Natural killer cell treated with Interleukin-12 subunit alpha and Interleukin-12 subunit beta and Interleukin-15 and Interleukin-18, amount 100 ng/mL, for 72 hours (primary cell): Measurements from ENCODE around the gene PGAM2. TPM values are rescaled to one million over a fixed set of nuclear protein-coding genes. Genes with fewer than 3 reads are reported as not detected.
A peak's percentile ranks its signal among the peaks of the same experiment; 100 is the strongest.

Experiments
- ATAC-seq, 2 donors: fragments of 150-1000 bp; cut with Tn5 transposase in 1 of 2; sonication (Bioruptor Pico), chemical (Tn5 transposase) in 1 of 2; 2 replicates each; pipeline ENCODE4 v1.10.0; 2021
- DNase-seq: peaks from one replicate; pipeline ENCODE4 v3.0.0; 2022; ENCODE audit warnings: low spot score
- H3K27ac Mint-ChIP-seq, 2 donors: 1 replicate in 1 of 2; 2 replicates in 1 of 2; pipeline ENCODE4 v1.8.0; 2022; ENCODE audit warnings: mixed read lengths in 2 of 2, mild to moderate bottlenecking in 1 of 2, moderate library complexity in 1 of 2
- H3K27me3 Mint-ChIP-seq, 2 donors: 1 replicate in 1 of 2; 2 replicates in 1 of 2; pipeline ENCODE4 v1.8.0; 2022; ENCODE audit warnings: mixed read lengths in 2 of 2
- H3K36me3 Mint-ChIP-seq: one replicate; pipeline ENCODE4 v1.8.0; 2022; ENCODE audit warnings: mixed read lengths
- H3K4me1 Mint-ChIP-seq, 2 donors: 1 replicate in 1 of 2; 2 replicates in 1 of 2; pipeline ENCODE4 v1.8.0; 2022; ENCODE audit warnings: low read depth in 2 of 2, mixed read lengths in 2 of 2, mild to moderate bottlenecking in 1 of 2
- H3K4me3 Mint-ChIP-seq: one replicate; pipeline ENCODE4 v1.8.0; 2022; ENCODE audit warnings: mixed read lengths
- H3K9me3 Mint-ChIP-seq: 2 replicates; pipeline ENCODE4 v1.8.0; 2022; ENCODE audit warnings: mixed read lengths
- total RNA-seq, 2 donors: library from RNA; stranded (reverse); gene quantifications; one replicate each; pipeline ENCODE4 v1.2.3, GENCODE V29; 2022

The PGAM2 gene
- total RNA-seq, 2 donors from 2014 or later = not detected

- Mint-ChIP-seq H3K36me3 (peaks cover 4% of the 10 kb centered on the region), H3K9me3 (no peaks in the 10 kb centered on the region), H3K27me3 (no peaks in the 10 kb centered on the region), H3K27ac (peak overlapping the region; percentile 90 to 93), H3K4me3 (peak overlapping the region; percentile 94), H3K4me1 (peaks cover 18 to 23% of the 10 kb centered on the region in 2 donors)
- DNase-seq (peak; percentile 40), ATAC-seq (no peak)
Measured at GRCh38 chr7:44083796-44084195, 18.4 kb upstream of the PGAM2 start.

- peak; percentile 97 to 98 for ATAC-seq
- H3K36me3 Mint-ChIP-seq = peaks cover 9% of the 10 kb centered on the region
- H3K4me1 Mint-ChIP-seq = peaks cover 27 to 32% of the 10 kb centered on the region in 2 donors
- peak overlapping the region; percentile 94 for H3K4me3 Mint-ChIP-seq
- no peaks in the 10 kb centered on the region for H3K27me3 Mint-ChIP-seq
- peak; percentile 99 for DNase-seq
- peak overlapping the region; percentile 90 to 93 for H3K27ac Mint-ChIP-seq
- H3K9me3 Mint-ChIP-seq = no peaks in the 10 kb centered on the region
Measured at GRCh38 chr7:44082541-44083207, 17.3 kb upstream of the PGAM2 start.

DNA sequence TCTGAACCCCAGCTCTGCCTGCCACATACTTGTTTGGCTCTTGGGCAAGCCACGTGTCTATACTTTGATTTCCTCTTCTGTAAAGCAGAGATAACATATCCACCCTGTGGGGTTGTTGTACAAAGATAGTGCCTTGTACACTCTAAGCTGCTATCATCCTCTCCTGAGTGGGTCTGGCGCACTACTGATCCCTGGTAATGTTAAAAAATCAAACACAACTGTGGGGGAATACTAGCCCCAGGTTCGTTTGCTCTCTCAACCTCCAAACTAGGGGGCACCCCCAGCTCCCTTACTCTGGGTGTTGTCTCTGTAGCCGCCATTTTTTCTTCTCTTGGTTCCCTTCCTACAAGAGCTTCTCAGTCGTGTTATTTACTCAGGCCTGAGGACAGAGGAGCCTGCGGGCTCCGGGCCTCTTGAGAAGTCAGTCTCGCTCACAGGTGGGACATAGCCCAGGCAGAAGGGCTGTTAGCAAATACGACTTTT, 15.9 kb upstream of the PGAM2 start:
- H3K27ac Mint-ChIP-seq = peak overlapping the region; percentile 90 to 93
- peak; percentile 47 for DNase-seq
- ATAC-seq = no peak
- H3K36me3 Mint-ChIP-seq = peaks cover 12% of the 10 kb centered on the region
- no peaks in the 10 kb centered on the region for H3K27me3 Mint-ChIP-seq
- H3K4me1 Mint-ChIP-seq = peaks cover 34 to 39% of the 10 kb centered on the region in 2 donors
- H3K9me3 Mint-ChIP-seq = no peaks in the 10 kb centered on the region
- peak overlapping the region; percentile 94 for H3K4me3 Mint-ChIP-seq

GRCh38 chr7:44080686-44081265, 15.4 kb upstream of the PGAM2 start:
- Mint-ChIP-seq H3K9me3 (no peaks in the 10 kb centered on the region), H3K4me3 (peak overlapping the region; percentile 94), H3K36me3 (peaks cover 12% of the 10 kb centered on the region), H3K27ac (peak overlapping the region; percentile 90 to 93), H3K27me3 (no peaks in the 10 kb centered on the region), H3K4me1 (peaks cover 34 to 39% of the 10 kb centered on the region in 2 donors)
- peak; percentile 60 for DNase-seq
- ATAC-seq = no peak

GRCh38 chr7:44080118-44080517, 14.8 kb upstream of the PGAM2 start:
- peaks cover 34 to 39% of the 10 kb centered on the region in 2 donors for H3K4me1 Mint-ChIP-seq
- H3K4me3 Mint-ChIP-seq = no peak overlapping the region
- ATAC-seq (no peak), DNase-seq (no peak)
- no peaks in the 10 kb centered on the region for H3K9me3 Mint-ChIP-seq
- H3K27ac Mint-ChIP-seq = no peak overlapping the region
- no peaks in the 10 kb centered on the region for H3K27me3 Mint-ChIP-seq
- H3K36me3 Mint-ChIP-seq = peaks cover 12% of the 10 kb centered on the region

DNA sequence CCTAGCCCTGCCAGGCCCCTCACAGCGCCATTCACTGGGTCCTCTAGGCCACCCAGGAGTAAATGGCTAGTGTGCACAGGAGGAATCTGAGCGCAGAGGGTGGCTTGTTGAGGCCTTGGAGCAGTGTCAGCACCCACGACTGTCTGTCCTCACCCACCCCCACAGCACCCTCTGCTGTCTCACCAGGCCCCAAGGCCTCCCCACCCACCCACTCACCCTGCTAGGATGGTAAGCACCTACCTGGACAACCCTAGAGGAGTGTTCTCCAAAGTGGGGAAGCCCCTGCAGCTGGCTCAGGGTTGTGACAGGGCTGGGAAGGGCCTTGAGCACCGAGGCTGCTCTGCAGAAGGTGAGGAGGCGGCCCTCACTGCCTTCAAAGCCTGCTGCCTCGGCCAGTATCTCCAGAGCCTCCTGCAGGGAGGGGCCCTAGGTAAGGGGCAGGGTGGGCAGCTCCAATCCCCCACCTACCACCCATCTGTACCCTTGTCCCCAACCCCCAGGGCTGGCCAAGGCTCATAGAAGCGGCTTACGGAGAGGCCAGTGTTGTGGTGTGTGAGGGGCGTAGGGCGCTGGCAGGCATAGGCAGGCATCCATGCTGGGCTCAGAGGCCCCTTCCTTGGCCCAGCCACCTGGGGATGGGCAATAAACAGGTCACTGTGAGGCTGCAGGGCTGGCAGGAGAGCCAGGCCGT, 14.1 kb upstream of the PGAM2 start:
- peaks cover 12% of the 10 kb centered on the region for H3K36me3 Mint-ChIP-seq
- H3K4me3 Mint-ChIP-seq = no peak overlapping the region
- H3K27ac Mint-ChIP-seq = no peak overlapping the region
- no peak for ATAC-seq
- peak; percentile 55 for DNase-seq
- no peaks in the 10 kb centered on the region for H3K27me3 Mint-ChIP-seq
- peaks cover 34 to 39% of the 10 kb centered on the region in 2 donors for H3K4me1 Mint-ChIP-seq
- no peaks in the 10 kb centered on the region for H3K9me3 Mint-ChIP-seq

- peaks cover 12% of the 10 kb centered on the region for H3K36me3 Mint-ChIP-seq
- H3K4me3 Mint-ChIP-seq = peak overlapping the region; percentile 27
- ATAC-seq = no peak
- DNase-seq = no peak
- H3K27me3 Mint-ChIP-seq = no peaks in the 10 kb centered on the region
- H3K27ac Mint-ChIP-seq = peak overlapping the region; percentile 70 to 71
- no peaks in the 10 kb centered on the region for H3K9me3 Mint-ChIP-seq
- H3K4me1 Mint-ChIP-seq = peaks cover 34 to 39% of the 10 kb centered on the region in 2 donors
Measured at GRCh38 chr7:44078521-44078920, 13.2 kb upstream of the PGAM2 start.

DNA sequence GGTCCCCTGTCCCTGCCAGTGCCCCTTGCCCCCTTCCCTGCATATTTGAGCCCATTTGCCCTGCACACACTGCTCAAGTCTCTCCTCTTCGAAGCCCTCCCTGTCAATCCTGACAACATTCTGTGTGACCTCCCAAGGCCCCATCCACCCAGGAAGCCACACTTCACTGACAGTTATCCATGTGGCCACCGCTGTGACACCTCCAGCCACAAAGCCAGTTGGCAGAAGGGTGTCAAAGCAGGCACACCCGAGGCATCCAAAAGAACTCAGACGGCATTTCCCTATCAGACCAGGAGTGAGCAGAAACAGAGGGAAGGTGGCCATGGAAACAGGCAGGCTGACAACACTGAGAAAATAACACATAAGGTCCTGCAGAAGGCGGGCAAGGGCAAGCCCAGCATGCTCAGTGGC, 12.3 kb upstream of the PGAM2 start:
- peaks cover 29 to 30% of the 10 kb centered on the region in 2 donors for H3K4me1 Mint-ChIP-seq
- DNase-seq (peak; percentile 74), ATAC-seq (no peak)
- peak overlapping the region; percentile 66 for H3K4me3 Mint-ChIP-seq
- no peaks in the 10 kb centered on the region for H3K9me3 Mint-ChIP-seq
- no peaks in the 10 kb centered on the region for H3K27me3 Mint-ChIP-seq
- peak overlapping the region; percentile 70 to 71 for H3K27ac Mint-ChIP-seq
- peaks cover 12% of the 10 kb centered on the region for H3K36me3 Mint-ChIP-seq

GRCh38 chr7:44077061-44077460, 11.7 kb upstream of the PGAM2 start:
- no peaks in the 10 kb centered on the region for H3K9me3 Mint-ChIP-seq
- peaks cover 12% of the 10 kb centered on the region for H3K36me3 Mint-ChIP-seq
- no peak overlapping the region for H3K4me3 Mint-ChIP-seq
- no peak for DNase-seq
- H3K27me3 Mint-ChIP-seq = no peaks in the 10 kb centered on the region
- no peak for ATAC-seq
- H3K4me1 Mint-ChIP-seq = peaks cover 30 to 32% of the 10 kb centered on the region in 2 donors
- H3K27ac Mint-ChIP-seq = peak overlapping the region; percentile 70 to 71

DNA sequence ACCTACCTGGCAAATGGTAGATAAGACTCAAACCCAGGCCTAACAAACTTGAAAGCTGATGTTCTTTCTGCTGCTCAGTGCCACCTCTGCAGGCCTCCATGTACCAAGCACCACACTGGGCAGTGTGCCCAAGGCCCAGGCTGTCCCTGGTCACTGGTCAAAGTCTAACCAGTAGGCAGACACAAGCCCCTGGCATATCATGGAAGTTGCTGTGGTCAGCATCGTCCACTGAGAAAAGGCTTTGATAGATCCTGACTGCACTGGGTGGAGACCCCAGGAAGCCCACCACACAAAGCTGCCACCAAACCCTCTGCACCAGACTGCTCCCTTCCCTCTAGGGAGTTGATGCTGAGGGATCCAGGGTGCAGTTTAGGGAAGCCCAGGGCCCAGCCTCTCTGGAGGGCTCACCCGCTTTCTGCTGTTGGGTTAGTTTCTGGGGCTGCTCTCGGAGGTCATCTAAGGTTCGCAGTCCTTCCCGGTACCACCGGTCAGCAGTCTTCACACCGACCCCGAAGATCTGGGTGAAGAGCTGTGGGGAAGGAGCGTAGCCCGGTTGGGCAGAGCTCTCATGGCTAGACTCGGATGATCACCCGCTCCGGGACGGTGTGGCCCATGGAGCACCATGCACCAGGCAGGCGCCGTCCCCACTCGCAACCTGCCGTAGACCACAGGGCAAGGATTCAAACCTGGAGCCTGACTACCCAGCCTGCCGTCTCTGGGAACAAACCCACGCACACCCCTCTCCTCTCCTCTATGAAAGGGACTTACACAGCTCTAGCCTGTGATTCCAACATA, 10.9 kb upstream of the PGAM2 start:
- Mint-ChIP-seq H3K4me1 (peaks cover 28 to 30% of the 10 kb centered on the region in 2 donors), H3K36me3 (peaks cover 11% of the 10 kb centered on the region), H3K27ac (peak overlapping the region in 1 of 2 donors; percentile 71), H3K27me3 (no peaks in the 10 kb centered on the region), H3K9me3 (no peaks in the 10 kb centered on the region), H3K4me3 (no peak overlapping the region)
- ATAC-seq (no peak), DNase-seq (no peak)

- DNase-seq (no peak), ATAC-seq (no peak)
- Mint-ChIP-seq H3K27ac (peak overlapping the region; percentile 84 to 86), H3K36me3 (peaks cover 7% of the 10 kb centered on the region), H3K4me3 (no peak overlapping the region), H3K9me3 (no peaks in the 10 kb centered on the region), H3K27me3 (no peaks in the 10 kb centered on the region), H3K4me1 (peaks cover 21 to 24% of the 10 kb centered on the region in 2 donors)
Measured at GRCh38 chr7:44075296-44076075, 10.1 kb upstream of the PGAM2 start.

GRCh38 chr7:44074349-44074695, 9.0 kb upstream of the PGAM2 start:
- Mint-ChIP-seq H3K27ac (peak overlapping the region; percentile 84 to 86), H3K9me3 (no peaks in the 10 kb centered on the region), H3K4me1 (peaks cover 21 to 24% of the 10 kb centered on the region in 2 donors), H3K4me3 (peak overlapping the region; percentile 42), H3K27me3 (no peaks in the 10 kb centered on the region), H3K36me3 (peaks cover 7% of the 10 kb centered on the region)
- ATAC-seq (peak in 1 of 2 donors; percentile 23), DNase-seq (no peak)
